H1 (cell line): Measurements from ENCODE around the gene TMEM97. TPM values are rescaled to one million over a fixed set of nuclear protein-coding genes. Genes with fewer than 3 reads are reported as not detected.

Experiments used
- GABPA ChIP-seq: IDR thresholded peaks from 2 replicates; pipeline ENCODE4 v1.6.1; 2011; ENCODE audit warnings: mild to moderate bottlenecking, low read length, moderate library complexity, borderline replicate concordance; ENCODE audit not compliant: insufficient read depth
- KDM4A ChIP-seq: IDR thresholded peaks from one replicate; pipeline ENCODE4 v1.7.1; 2012; ENCODE audit warnings: low read depth, mild to moderate bottlenecking, moderate library complexity, low read length, inconsistent platforms; ENCODE audit not compliant: severe bottlenecking
- MAX ChIP-seq: IDR thresholded peaks from 2 replicates; pipeline ENCODE4 v1.6.1; 2012; ENCODE audit warnings: inconsistent platforms
- POU5F1 ChIP-seq: IDR thresholded peaks from 2 replicates; pipeline ENCODE4 v1.6.1; 2011; ENCODE audit warnings: low read depth, mild to moderate bottlenecking, low read length, moderate library complexity
- SUZ12 ChIP-seq: fragments of 200-600 bp; sonication (generic); IDR thresholded peaks from 2 replicates; pipeline ENCODE4 v1.6.1; 2012; ENCODE audit warnings: mild to moderate bottlenecking, inconsistent platforms, low read length, moderate library complexity, mixed read lengths
- polyA plus RNA-seq, 7 experiments: library from polyadenylated mRNA; depleted of rRNA in 3 of 7; stranded (reverse) in 5 of 7; unstranded in 2 of 7; fragments of >200 nt in 5 of 7; fragments of 200-250 nt in 2 of 7; gene quantifications; 1 replicate in 5 of 7; 2 replicates in 1 of 7; 4 replicates in 1 of 7; pipeline versions ENCODE4 v1.2.1 to v1.2.3, GENCODE V29; 2011 to 2013; ENCODE audit warnings: missing spikeins in 2 of 7, mixed read lengths in 2 of 7
- total RNA-seq: library from RNA; stranded (reverse); fragmentation: NEBNext Ultra II Directional; extraction: Animal tissue kit (Norgen Biotek cat#: 25700); gene quantifications from 2 replicates; pipeline ENCODE4 v1.2.1, GENCODE V29; 2021
- TF ChIP-seq, protein P1 (sequence below): IDR thresholded peaks from 2 replicates; pipeline ENCODE4 v1.6.1; 2012; ENCODE audit warnings: inconsistent platforms

The TMEM97 gene
- total and polyA plus RNA-seq, 2 of the 8 experiments (the other 6 are each of a cell fraction or from before 2014, with no cell fraction given): 126 to 130 TPM

DNA sequence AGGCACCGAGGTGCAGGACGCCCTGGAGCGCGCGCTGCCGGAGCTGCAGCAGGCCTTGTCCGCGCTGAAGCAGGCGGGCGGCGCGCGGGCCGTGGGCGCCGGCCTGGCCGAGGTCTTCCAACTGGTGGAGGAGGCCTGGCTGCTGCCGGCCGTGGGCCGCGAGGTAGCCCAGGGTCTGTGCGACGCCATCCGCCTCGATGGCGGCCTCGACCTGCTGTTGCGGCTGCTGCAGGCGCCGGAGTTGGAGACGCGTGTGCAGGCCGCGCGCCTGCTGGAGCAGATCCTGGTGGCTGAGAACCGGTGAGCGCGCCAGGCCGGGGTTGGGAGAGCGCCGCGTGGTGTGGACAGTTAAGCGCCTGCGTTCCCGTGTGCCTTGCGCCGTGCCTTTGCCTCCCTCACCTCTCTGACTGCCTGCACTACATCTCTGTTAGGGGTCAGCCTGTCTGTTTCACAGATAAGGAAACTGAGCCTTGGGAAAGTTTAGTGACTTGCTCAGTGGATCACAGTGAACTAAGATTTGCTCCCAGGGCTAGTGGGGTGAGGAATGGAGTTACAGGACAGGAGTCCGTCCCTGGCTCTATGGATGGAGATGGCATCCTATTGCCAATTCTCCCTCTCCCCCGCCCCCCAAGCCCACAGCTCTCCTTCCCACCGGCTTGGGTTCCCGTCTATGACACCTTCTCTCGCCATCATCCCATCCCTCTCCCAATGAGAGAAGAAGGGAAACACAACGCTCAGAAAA lies 53.4 kb downstream of the TMEM97 start (continued):
- TF ChIP-seq GABPA: no peak
- peak; percentile 65 for TF ChIP-seq MAX
- TF ChIP-seq, protein P1, sequence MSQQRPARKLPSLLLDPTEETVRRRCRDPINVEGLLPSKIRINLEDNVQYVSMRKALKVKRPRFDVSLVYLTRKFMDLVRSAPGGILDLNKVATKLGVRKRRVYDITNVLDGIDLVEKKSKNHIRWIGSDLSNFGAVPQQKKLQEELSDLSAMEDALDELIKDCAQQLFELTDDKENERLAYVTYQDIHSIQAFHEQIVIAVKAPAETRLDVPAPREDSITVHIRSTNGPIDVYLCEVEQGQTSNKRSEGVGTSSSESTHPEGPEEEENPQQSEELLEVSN: peak; percentile 61; the same call in 1 of the 2 replicates
- no peak for TF ChIP-seq POU5F1
- peak; percentile 48; the same call in 1 of the 2 replicates for TF ChIP-seq SUZ12
- TF ChIP-seq KDM4A: peak; percentile 44
- TF ChIP-seq, all 59 proteins: peak for 5
